Measurements from ENCODE around the gene PPFIA3. TPM values are rescaled to one million over a fixed set of nuclear protein-coding genes. Genes with fewer than 3 reads are reported as not detected.

PPFIA3 gene
- total and polyA plus RNA-seq, 2 of the 8 experiments (the other 6 are each of a cell fraction or from before 2014, with no cell fraction given): 15.9 to 25.3 TPM

DNA sequence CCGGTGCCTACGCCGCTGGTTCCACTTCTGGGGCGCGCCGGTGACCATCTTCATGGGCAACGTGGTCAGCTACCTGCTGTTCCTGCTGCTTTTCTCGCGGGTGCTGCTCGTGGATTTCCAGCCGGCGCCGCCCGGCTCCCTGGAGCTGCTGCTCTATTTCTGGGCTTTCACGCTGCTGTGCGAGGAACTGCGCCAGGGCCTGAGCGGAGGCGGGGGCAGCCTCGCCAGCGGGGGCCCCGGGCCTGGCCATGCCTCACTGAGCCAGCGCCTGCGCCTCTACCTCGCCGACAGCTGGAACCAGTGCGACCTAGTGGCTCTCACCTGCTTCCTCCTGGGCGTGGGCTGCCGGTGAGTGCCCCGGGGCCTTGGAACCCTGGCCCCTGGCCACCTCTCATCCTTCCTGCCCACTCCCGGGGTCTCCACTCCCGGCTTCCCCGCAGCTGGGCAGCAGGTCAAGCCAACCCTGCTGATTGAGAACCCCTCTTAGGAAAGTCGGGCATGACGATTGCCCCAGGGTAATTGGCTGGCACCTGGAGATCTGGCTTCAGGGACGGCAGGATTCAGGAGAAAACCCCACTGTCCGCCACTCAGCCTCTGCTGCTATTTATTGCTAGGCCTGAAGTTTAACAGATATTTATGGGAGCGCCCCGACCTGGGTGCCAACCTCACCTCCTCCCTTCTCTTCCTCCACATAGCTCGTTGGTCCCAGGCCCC lies 77.3 kb downstream of the PPFIA3 start:
- Histone ChIP-seq H4K5ac (ENCODE audit: insufficient read length, low read depth, low read length) (no peak overlapping the region), H2AFZ (ENCODE audit: low read length) (no peak overlapping the region), H3K9ac (replicated peaks in 1 of 4; ENCODE audit: extremely low read depth in 1 of 4, low read depth in 3 of 4, low read length in 3 of 4) (no peak overlapping the region), H3K36me3 (ENCODE audit: control insufficient read depth in 2 of 4, insufficient read depth in 4 of 4, low read length in 3 of 4) (no peaks in the 10 kb centered on the region; a peak in 2 of 8 replicates), H2BK5ac (ENCODE audit: low read depth, low read length) (no peak overlapping the region), H3K23ac (ENCODE audit: insufficient read length) (no peak overlapping the region), H2AK5ac (ENCODE audit: low read depth, low read length) (no peak overlapping the region), H3K9me3 (ENCODE audit: insufficient read depth in 2 of 2, low read depth in 1 of 2, low read length in 1 of 2) (peaks cover 0 to 3% of the 10 kb centered on the region in 2 experiments; a peak in 1 of 4 replicates), H2BK20ac (ENCODE audit: low read length) (no peak overlapping the region), H3K79me1 (ENCODE audit: low read depth, low read length) (no peaks in the 10 kb centered on the region), H3K18ac (ENCODE audit: extremely low read depth, low read length) (no peak overlapping the region), H3K79me2 (ENCODE audit: control insufficient read depth in 1 of 2, insufficient read depth in 2 of 2, low read length in 2 of 2) (no peaks in the 10 kb centered on the region), H2BK15ac (ENCODE audit: low read length) (no peak overlapping the region), H3K56ac (replicated peaks; ENCODE audit: insufficient read length, low read depth, low read length) (no peak overlapping the region), H3K4me3 (ENCODE audit: extremely low read depth in 1 of 4, insufficient read depth in 2 of 4, low read depth in 3 of 4, low read length in 4 of 4) (no peak overlapping the region), H3K4me2 (ENCODE audit: insufficient read depth in 1 of 2, low read depth in 2 of 2, low read length in 2 of 2) (no peak overlapping the region), H2BK12ac (ENCODE audit: low read depth, low read length) (no peak overlapping the region), H3K14ac (ENCODE audit: insufficient read length) (no peak overlapping the region), H3K4me1 (replicated peaks in 1 of 4; ENCODE audit: control insufficient read depth in 3 of 4, insufficient read depth in 4 of 4, low read length in 3 of 4) (no peaks in the 10 kb centered on the region), H3K4ac (replicated peaks; ENCODE audit: insufficient read length, low read depth, low read length) (no peak overlapping the region), H4K8ac (ENCODE audit: extremely low read depth, insufficient read depth, low read length) (peak overlapping the region; percentile 68; the same call in 1 of the 2 replicates), H4K20me1 (replicated peaks in 1 of 2; ENCODE audit: control insufficient read depth in 1 of 2, insufficient read depth in 2 of 2, low read length in 2 of 2) (peaks cover 0 to 2% of the 10 kb centered on the region in 2 experiments), H3K27me3 (replicated peaks in 1 of 4; ENCODE audit: control insufficient read depth in 3 of 4, extremely low read depth in 1 of 4, insufficient read depth in 3 of 4, low read length in 3 of 4) (no peaks in the 10 kb centered on the region), H3K23me2 (ENCODE audit: low read depth, low read length) (no peaks in the 10 kb centered on the region), H4K91ac (replicated peaks; ENCODE audit: insufficient read length, low read length) (no peak overlapping the region), H2BK120ac (replicated peaks; ENCODE audit: low read depth, low read length) (no peak overlapping the region), H3K27ac (ENCODE audit: low read depth, low read length) (no peak overlapping the region)
- TF ChIP-seq SP4 (IDR thresholded peaks at IDR 0.05; ENCODE audit: low read length) (no peak), EGR1 (IDR thresholded peaks at IDR 0.05; ENCODE audit: borderline replicate concordance, low read depth, low read length) (no peak), TEAD4 (IDR thresholded peaks at IDR 0.05; ENCODE audit: low read depth, low read length) (no peak), BCL11A (IDR thresholded peaks at IDR 0.05; ENCODE audit: low read depth in 2 of 2, low read length in 2 of 2) (no peak), MAX (IDR thresholded peaks at IDR 0.05) (no peak)
- DNase-seq (ENCODE audit: low read depth in 1 of 2, low spot score in 2 of 2) (no peak), FAIRE-seq (no peak)
- ChIA-PET CTCF (ENCODE audit: partially characterized antibody) (interaction anchor here (0.7 to 4.8 kb wide), 10 partner anchors 10 to 179 kb away, joined by 3 to 66 read pairs (median 12); no protein-coding TSS in a partner anchor), POLR2A (ENCODE audit: partially characterized antibody) (interaction anchor here (0.9 to 1.3 kb wide), 4 partner anchors 9 to 48 kb away, joined by 3 to 4 read pairs (median 4); no protein-coding TSS in a partner anchor)
- WGBS, 2 experiments (ENCODE audit: extremely low coverage in 1 of 2, insufficient coverage in 1 of 2, insufficient read length in 1 of 2, insufficient replicate concordance in 2 of 2, low coverage in 1 of 2, low lambda C conversion rate in 2 of 2, missing lambda C conversion rate in 1 of 2): 90% methylated on average over 37 of the region's 40 CpGs; no CpG with 5 or more reads in 1 of the 2 experiments

Data from H1 (cell line).